GM21390 (cell line): Measurements from ENCODE around the gene CDH4.

Source experiments
- ATAC-seq: cut with Tn5 transposase; IDR thresholded peaks from one replicate; pipeline ENCODE4 v1.9.1; 2021; ENCODE audit not compliant: unreplicated experiment

The CDH4 gene

GRCh38 chr20:61483336-61484067, 231.4 kb downstream of the CDH4 start:
- no peak for ATAC-seq

- ATAC-seq = no peak
Observed at GRCh38 chr20:61486198-61486597, 234.1 kb downstream of the CDH4 start.

- no peak for ATAC-seq
Observed at GRCh38 chr20:61487346-61487996, 235.4 kb downstream of the CDH4 start.

- ATAC-seq = no peak
Observed at GRCh38 chr20:61487997-61488371, 235.9 kb downstream of the CDH4 start.

GRCh38 chr20:61490721-61491120, 238.7 kb downstream of the CDH4 start:
- ATAC-seq = no peak

- ATAC-seq = no peak
Observed at GRCh38 chr20:61492065-61492464, 240.0 kb downstream of the CDH4 start.

- no peak for ATAC-seq
Observed at GRCh38 chr20:61493798-61494305, 241.8 kb downstream of the CDH4 start.

GRCh38 chr20:61494763-61495575, 242.9 kb downstream of the CDH4 start:
- no peak for ATAC-seq

GRCh38 chr20:61497029-61497627, 245.1 kb downstream of the CDH4 start:
- ATAC-seq = no peak

GRCh38 chr20:61499859-61500554, 247.9 kb downstream of the CDH4 start:
- no peak for ATAC-seq

- no peak for ATAC-seq
Observed at GRCh38 chr20:61500791-61501321, 248.8 kb downstream of the CDH4 start.

- no peak for ATAC-seq
Observed at GRCh38 chr20:61502433-61502832, 250.4 kb downstream of the CDH4 start.

- ATAC-seq = no peak
Observed at GRCh38 chr20:61503106-61503505, 251.0 kb downstream of the CDH4 start.

GRCh38 chr20:61505508-61505907, 253.4 kb downstream of the CDH4 start:
- ATAC-seq = no peak

GRCh38 chr20:61507778-61508177, 255.7 kb downstream of the CDH4 start:
- ATAC-seq = no peak

- no peak for ATAC-seq
Observed at GRCh38 chr20:61508301-61509096, 256.4 kb downstream of the CDH4 start.

GRCh38 chr20:61510778-61511330, 258.8 kb downstream of the CDH4 start:
- no peak for ATAC-seq

GRCh38 chr20:61512475-61512874, 260.4 kb downstream of the CDH4 start:
- no peak for ATAC-seq
